HepG2 (cell line): Measurements from ENCODE around the gene POU1F1. TPM values are rescaled to one million over a fixed set of nuclear protein-coding genes. Genes with fewer than 3 reads are reported as not detected.

Source experiments
- ARNTL ChIP-seq: sonication (generic); formaldehyde crosslinking; IDR thresholded peaks from 2 replicates; pipeline ENCODE4 v1.4.0; 2020; ENCODE audit warnings: mild to moderate bottlenecking, missing genetic modification reagents
- KLF13 ChIP-seq: sonication (generic); formaldehyde crosslinking; IDR thresholded peaks from 2 replicates; pipeline ENCODE4 v1.4.0; 2020; ENCODE audit warnings: mild to moderate bottlenecking, missing genetic modification reagents
- ZNF792 ChIP-seq: IDR thresholded peaks from 2 replicates; pipeline ENCODE4 v1.6.1; 2016
- polyA plus RNA-seq, 8 experiments: library from polyadenylated mRNA; depleted of rRNA in 3 of 8; stranded (reverse) in 7 of 8; unstranded in 1 of 8; fragments of >200 nt; fragmentation: Illumina TruSeq in 4 of 8; extraction: Trizol in 4 of 8; gene quantifications; 2 replicates each; pipeline versions ENCODE4 v1.2.1 to v1.2.3, GENCODE V29; 2011 to 2016; ENCODE audit warnings: low read depth in 4 of 8, missing spikeins in 1 of 8, mixed read lengths in 1 of 8; ENCODE audit not compliant: insufficient read depth in 1 of 8
- total RNA-seq, 5 experiments: library from RNA; depleted of rRNA; stranded (reverse); fragments of >200 nt; fragmentation: Illumina TruSeq; extraction: Trizol; gene quantifications; 2 replicates each; pipeline ENCODE4 v1.2.3, GENCODE V29; 2016; ENCODE audit warnings: low read depth in 1 of 5
- TF ChIP-seq, protein P1 (sequence below): sonication (generic); formaldehyde crosslinking; IDR thresholded peaks from 2 replicates; pipeline ENCODE4 v1.4.0; 2020; ENCODE audit warnings: mild to moderate bottlenecking, low read depth, missing genetic modification reagents
- TF ChIP-seq, protein P2 (sequence below): sonication (generic); formaldehyde crosslinking; IDR thresholded peaks from 2 replicates; pipeline ENCODE4 v1.9.0; 2021; ENCODE audit warnings: mild to moderate bottlenecking, missing genetic modification reagents

The POU1F1 gene
- total and polyA plus RNA-seq, 2 of the 13 experiments (the other 11 are each of a cell fraction or from before 2014, with no cell fraction given): not detected

DNA sequence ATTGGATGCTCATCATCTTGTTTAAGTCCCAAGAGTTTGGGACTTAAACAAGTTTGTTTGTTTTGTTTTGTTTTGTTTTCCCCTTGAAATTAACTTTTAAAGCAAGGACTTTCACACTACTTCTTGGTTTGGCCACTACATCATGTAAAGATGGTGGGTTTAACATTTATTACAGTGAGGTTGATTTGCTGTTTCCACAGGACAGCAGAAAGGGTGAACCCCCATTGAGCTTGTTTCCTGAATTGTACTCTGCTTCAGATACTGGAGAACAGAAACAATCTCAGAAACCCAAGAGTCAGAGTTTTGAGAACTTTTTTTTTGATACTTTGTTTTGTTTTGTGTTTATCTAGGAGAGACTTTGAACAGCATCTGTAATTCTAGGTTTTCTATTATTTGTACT lies 6.7 kb downstream of the POU1F1 start (continued):
- no peak for TF ChIP-seq KLF13 (CRISPR knock-in tag)
- TF ChIP-seq, protein P1, sequence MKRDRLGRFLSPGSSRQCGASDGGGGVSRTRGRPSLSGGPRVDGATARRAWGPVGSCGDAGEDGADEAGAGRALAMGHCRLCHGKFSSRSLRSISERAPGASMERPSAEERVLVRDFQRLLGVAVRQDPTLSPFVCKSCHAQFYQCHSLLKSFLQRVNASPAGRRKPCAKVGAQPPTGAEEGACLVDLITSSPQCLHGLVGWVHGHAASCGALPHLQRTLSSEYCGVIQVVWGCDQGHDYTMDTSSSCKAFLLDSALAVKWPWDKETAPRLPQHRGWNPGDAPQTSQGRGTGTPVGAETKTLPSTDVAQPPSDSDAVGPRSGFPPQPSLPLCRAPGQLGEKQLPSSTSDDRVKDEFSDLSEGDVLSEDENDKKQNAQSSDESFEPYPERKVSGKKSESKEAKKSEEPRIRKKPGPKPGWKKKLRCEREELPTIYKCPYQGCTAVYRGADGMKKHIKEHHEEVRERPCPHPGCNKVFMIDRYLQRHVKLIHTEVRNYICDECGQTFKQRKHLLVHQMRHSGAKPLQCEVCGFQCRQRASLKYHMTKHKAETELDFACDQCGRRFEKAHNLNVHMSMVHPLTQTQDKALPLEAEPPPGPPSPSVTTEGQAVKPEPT (CRISPR knock-in tag): no peak
- TF ChIP-seq, protein P2, sequence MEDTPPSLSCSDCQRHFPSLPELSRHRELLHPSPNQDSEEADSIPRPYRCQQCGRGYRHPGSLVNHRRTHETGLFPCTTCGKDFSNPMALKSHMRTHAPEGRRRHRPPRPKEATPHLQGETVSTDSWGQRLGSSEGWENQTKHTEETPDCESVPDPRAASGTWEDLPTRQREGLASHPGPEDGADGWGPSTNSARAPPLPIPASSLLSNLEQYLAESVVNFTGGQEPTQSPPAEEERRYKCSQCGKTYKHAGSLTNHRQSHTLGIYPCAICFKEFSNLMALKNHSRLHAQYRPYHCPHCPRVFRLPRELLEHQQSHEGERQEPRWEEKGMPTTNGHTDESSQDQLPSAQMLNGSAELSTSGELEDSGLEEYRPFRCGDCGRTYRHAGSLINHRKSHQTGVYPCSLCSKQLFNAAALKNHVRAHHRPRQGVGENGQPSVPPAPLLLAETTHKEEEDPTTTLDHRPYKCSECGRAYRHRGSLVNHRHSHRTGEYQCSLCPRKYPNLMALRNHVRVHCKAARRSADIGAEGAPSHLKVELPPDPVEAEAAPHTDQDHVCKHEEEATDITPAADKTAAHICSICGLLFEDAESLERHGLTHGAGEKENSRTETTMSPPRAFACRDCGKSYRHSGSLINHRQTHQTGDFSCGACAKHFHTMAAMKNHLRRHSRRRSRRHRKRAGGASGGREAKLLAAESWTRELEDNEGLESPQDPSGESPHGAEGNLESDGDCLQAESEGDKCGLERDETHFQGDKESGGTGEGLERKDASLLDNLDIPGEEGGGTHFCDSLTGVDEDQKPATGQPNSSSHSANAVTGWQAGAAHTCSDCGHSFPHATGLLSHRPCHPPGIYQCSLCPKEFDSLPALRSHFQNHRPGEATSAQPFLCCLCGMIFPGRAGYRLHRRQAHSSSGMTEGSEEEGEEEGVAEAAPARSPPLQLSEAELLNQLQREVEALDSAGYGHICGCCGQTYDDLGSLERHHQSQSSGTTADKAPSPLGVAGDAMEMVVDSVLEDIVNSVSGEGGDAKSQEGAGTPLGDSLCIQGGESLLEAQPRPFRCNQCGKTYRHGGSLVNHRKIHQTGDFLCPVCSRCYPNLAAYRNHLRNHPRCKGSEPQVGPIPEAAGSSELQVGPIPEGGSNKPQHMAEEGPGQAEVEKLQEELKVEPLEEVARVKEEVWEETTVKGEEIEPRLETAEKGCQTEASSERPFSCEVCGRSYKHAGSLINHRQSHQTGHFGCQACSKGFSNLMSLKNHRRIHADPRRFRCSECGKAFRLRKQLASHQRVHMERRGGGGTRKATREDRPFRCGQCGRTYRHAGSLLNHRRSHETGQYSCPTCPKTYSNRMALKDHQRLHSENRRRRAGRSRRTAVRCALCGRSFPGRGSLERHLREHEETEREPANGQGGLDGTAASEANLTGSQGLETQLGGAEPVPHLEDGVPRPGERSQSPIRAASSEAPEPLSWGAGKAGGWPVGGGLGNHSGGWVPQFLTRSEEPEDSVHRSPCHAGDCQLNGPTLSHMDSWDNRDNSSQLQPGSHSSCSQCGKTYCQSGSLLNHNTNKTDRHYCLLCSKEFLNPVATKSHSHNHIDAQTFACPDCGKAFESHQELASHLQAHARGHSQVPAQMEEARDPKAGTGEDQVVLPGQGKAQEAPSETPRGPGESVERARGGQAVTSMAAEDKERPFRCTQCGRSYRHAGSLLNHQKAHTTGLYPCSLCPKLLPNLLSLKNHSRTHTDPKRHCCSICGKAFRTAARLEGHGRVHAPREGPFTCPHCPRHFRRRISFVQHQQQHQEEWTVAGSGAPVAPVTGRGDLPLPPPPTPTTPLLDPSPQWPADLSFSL (CRISPR knock-in tag): no peak
- TF ChIP-seq ZNF792: no peak
- no peak for TF ChIP-seq ARNTL
